AG09309 (cell line): ENCODE results near the gene ACBD3.

Experiments
- DNase-seq: peaks from one replicate; pipeline ENCODE4 v3.0.0-alpha.2; 2010; ENCODE audit warnings: low read depth
- H3K4me3 ChIP-seq: 2 replicates; pipeline ENCODE4 v1.5.1; 2011; ENCODE audit warnings: mild to moderate bottlenecking, low read depth, low read length, moderate library complexity; ENCODE audit not compliant: control insufficient read depth
- CTCF ChIP-seq: IDR thresholded peaks from 2 replicates; pipeline ENCODE4 v1.5.1; 2011; ENCODE audit warnings: mild to moderate bottlenecking, low read depth, low read length, inconsistent platforms; ENCODE audit not compliant: insufficient read depth, control insufficient read depth; ENCODE audit errors: missing control alignments

ACBD3 gene

DNA sequence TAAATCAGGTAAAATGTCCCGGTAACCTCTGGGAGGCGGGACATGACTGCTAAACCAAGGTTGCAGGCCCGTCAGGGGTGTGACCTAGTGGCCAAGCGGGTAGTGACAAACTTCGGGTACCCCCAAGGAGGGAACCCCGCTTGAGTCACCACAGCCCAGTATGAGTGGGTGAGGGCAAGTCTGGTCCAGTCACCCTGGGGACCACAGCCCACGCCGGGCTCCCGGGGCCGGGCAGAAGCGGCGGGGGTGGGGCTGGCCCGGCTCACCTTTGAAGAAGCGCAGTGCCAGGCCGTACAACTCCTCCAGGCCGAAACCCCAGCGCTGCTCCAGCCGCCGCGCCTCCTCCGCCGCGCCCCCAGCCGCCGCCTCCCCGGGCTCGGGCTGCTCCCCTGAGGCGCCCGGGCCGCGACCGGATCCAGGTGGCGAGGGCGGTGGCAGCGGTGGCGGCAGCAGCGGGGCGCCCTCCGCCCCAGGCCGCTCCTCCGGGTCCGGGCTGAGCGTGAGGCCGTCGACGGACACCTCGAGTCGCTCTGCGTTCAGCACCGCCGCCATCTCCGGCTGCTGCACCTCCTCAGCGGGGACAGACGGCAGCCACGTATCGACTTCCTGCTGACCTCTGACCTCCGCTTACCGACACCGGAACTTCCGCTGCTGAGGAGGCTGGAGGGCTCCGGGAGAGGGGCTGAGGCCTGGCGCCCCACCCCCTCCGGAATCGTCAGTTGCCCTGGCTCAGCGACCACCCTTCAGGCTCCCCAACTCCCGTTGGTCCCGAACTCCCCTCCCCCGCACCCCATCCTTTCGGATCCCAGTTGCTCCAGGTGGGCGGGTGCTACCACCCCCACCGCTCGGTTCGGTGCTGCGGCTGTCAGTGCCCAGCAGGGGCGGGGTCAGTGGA lies at the start of gene ACBD3:
Gene ACBD3, minus strand, starts transcription at position 618 of the 895 bp plus-strand sequence. Its CDS starts 66 bp downstream, at position 552.
- TF ChIP-seq CTCF = no peak
- peak within 1 kb of the TSS; percentile 90 for H3K4me3 ChIP-seq
- peak; percentile 50 for DNase-seq

DNA sequence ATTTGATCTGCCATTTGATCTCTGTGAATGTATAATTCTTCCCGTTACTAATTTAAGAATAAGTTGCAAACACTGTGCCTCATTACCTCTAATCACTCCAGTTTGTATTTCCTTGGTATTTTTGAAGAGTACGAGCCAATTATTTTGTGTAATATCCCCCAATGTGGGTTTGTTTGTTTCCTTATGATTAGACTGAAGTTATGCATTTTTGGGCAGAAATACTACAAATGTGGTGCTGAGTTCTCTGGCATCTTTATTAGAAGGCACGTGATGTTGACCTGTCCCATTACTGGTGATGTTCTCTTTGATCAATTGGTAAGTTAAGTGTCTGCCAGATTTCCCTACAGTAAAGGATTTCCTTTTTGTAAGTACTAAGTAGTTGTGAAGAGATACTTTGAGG lies 47.3 kb upstream of the ACBD3 start:
- no peak for TF ChIP-seq CTCF
- H3K4me3 ChIP-seq = no peak overlapping the region
- no peak for DNase-seq

GRCh38 chr1:226233293-226233692 lies 46.8 kb upstream of the ACBD3 start:
- no peak for TF ChIP-seq CTCF
- DNase-seq = no peak
- no peak overlapping the region for H3K4me3 ChIP-seq

GRCh38 chr1:226226601-226227000 lies 40.1 kb upstream of the ACBD3 start:
- no peak for TF ChIP-seq CTCF

GRCh38 chr1:226223786-226224244 lies 37.3 kb upstream of the ACBD3 start:
- no peak for TF ChIP-seq CTCF
- H3K4me3 ChIP-seq = peak overlapping the region; percentile 27

More at GRCh38 chr1:226226601-226227000, 40.1 kb upstream of the ACBD3 start:
- H3K4me3 ChIP-seq = no peak overlapping the region
- DNase-seq = no peak

GRCh38 chr1:226223157-226223785 lies 36.7 kb upstream of the ACBD3 start, which contains the start of gene MIXL1:
Gene MIXL1, plus strand, starts transcription at chr1:226223664. Its CDS starts 18 bp downstream, at chr1:226223682.
- DNase-seq = no peak
- peak within 1 kb of the TSS; percentile 33 for H3K4me3 ChIP-seq
- no peak for TF ChIP-seq CTCF

More at GRCh38 chr1:226223786-226224244, 37.3 kb upstream of the ACBD3 start:
- DNase-seq = no peak
